NCI-H1694 treated with DMSO at 0.1 percent for 48 hours (cell line): Measurements from ENCODE around the gene TAOK1.
"Not testable (repeated sequence)": the region's sequence is repeated elsewhere in the genome, so short reads cannot be mapped to it uniquely, and the experiment has no call there.

Experiments used
- DNase-seq: peaks from one replicate; lab custom pipeline; 2025; lab: John Stamatoyannopoulos, UW

The TAOK1 gene

GRCh38 chr17:29445844-29446243, 55.7 kb downstream of the TAOK1 start:
- no peak for DNase-seq

DNA sequence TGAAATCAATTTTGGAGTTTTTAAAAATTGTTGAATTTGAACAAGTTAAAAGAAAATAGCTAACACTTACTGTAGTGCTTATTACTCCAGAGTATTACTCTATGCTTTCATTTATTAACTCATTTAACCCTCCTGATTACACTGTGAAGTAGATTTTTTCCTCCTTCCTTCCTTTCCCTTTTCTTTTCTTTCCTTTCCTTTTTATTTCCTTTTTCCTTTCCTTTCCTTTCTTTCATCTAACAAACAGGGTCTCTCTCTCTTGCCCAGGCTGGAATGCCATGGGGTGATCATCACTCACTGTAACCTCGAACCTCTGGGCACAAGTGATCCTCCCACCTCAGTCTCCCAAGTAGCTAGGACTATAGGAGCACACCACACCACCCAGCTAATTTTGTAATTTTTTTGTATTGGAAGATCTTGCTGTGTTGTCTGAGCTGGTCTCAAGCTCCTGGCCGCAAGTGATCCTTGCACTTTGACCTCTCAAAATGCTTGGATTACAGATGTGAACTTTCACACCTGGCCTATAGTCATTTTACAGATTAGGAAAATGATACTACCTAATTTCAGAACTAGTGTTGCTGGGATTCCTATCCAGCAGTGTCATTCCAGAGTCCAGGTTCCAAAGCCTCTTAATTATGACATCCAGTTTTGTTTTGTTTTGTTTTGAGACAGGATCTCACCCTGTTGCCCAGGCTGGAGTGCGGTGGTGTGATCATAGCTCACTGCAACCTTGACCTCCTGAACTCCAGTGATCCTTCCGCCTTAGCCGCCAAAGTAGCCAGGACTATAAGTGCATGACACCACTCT, 59.9 kb downstream of the TAOK1 start:
- DNase-seq: no peak

- no peak for DNase-seq
Measured at GRCh38 chr17:29451121-29451742, 61.1 kb downstream of the TAOK1 start.

DNA sequence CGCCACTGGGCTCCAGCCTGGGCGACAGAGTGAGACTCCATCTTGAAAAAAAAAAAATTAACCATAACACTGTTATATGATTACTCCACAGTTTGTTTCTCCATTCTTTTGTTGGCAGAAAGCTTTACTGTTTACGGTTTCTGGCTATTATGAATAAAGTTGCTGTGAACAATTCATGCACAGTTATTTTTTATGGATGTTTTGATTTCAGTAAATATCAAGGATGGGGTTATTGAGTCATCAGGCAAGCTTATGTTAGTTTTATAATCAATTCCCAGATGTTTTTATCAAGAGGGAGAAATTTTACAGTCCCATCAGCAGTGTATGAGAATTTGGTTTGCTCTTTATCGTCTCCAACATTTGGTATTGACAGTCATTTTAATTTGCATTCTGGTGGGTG, 67.9 kb downstream of the TAOK1 start:
- no peak for DNase-seq

GRCh38 chr17:29461483-29462206, 71.5 kb downstream of the TAOK1 start:
- no peak for DNase-seq

DNA sequence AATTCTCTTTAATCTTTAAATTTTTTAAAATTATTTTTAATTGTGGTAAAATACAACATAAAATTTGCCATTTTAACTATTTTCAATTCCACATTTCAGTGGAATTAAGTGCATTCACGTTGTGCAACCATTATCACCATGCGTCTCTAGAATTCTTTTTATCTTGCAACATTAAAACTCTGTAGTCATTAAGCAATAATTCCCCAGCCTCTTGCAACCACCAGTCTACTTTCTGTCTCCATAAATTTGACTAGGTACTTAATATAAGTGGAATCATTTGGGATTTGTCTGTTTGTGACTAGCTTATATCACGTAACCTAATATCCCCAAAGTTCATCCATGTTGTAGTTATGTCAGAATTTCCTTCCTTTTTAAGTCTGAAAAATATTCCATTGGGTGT, 79.1 kb downstream of the TAOK1 start:
- DNase-seq: no peak

- DNase-seq: not testable (repeated sequence)
Measured at GRCh38 chr17:29473437-29473836, 83.3 kb downstream of the TAOK1 start.

- no peak for DNase-seq
Measured at GRCh38 chr17:29474297-29474696, 84.1 kb downstream of the TAOK1 start.

GRCh38 chr17:29475891-29476290, 85.7 kb downstream of the TAOK1 start:
- DNase-seq: no peak

DNA sequence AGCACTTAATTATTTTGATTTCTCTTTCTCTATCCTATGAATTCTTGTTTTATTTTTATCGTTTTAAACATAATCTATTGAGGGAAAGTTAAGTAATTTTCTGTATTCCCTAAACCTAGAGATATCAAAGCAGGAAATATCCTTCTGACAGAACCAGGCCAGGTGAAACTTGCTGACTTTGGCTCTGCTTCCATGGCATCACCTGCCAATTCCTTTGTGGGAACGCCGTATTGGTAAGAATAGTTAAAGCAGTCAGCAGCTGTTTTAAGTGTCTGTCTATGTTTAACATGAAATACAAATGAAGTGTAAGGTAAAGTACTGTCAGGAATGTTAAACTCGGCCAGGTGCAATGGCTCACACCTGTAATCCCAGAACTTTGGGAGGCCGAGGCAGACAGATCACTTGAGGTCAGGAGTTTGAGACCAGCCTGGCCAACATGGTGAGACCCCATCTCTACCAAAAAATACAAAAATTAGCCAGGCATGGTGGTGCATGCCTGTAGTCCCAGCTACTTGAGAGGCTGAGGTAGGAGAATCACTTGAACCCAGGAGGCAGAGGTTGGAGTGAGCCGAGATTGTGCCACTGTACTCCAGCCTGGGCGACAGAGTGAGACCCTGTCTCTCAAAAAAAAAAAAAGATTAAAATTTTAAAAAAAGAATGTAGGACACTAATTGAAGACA, 90.2 kb downstream of the TAOK1 start:
- not testable (repeated sequence) for DNase-seq

GRCh38 chr17:29483503-29483902, 93.3 kb downstream of the TAOK1 start:
- no peak for DNase-seq

- DNase-seq: no peak
Measured at GRCh38 chr17:29495011-29495410, 104.8 kb downstream of the TAOK1 start.

GRCh38 chr17:29504711-29505110, 114.5 kb downstream of the TAOK1 start:
- no peak for DNase-seq

DNA sequence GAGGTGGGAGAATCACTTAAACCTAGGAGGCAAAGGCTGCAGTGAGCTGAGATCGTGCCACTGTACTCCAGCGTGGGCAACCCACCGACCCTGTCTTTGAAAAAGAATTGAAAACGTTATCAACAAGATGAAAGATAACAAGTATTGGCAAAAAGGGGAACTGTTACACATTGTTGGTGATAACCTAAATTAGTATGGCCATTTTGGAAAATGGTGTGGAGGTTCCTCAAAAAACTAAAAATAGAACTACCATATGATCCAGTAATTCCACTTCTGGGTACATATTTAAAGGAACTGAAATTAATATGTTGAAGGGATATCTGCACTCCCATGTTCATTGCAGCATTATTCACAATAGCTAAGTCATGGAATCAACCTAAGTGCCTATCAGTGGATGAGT, 115.7 kb downstream of the TAOK1 start:
- no peak for DNase-seq

GRCh38 chr17:29510953-29511352, 120.8 kb downstream of the TAOK1 start:
- no peak for DNase-seq

GRCh38 chr17:29514792-29515191, 124.6 kb downstream of the TAOK1 start:
- DNase-seq: no peak

- DNase-seq: no peak
Measured at GRCh38 chr17:29518359-29518758, 128.2 kb downstream of the TAOK1 start.

- no peak for DNase-seq
Measured at GRCh38 chr17:29524692-29525091, 134.5 kb downstream of the TAOK1 start.

DNA sequence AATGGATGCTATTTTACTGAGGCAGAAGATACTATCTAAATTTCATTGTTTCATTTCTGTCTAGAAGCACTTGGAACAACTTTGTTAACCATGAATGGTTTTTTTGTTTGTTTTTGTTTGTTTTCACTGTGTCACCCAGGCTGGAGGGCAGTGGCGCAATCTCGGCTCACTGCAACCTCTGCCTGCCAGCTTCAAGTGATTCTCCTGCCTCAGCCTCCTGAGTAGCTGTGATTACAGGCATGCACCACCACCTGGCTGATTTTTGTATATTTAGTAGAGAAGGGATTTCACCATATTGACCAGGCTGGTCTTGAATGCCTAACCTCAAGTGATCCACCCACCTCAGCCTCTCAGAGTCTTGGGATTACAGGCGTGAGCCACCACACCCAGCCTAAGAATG, 136.2 kb downstream of the TAOK1 start:
- no peak for DNase-seq

- no peak for DNase-seq
Measured at GRCh38 chr17:29533976-29534375, 143.8 kb downstream of the TAOK1 start.

DNA sequence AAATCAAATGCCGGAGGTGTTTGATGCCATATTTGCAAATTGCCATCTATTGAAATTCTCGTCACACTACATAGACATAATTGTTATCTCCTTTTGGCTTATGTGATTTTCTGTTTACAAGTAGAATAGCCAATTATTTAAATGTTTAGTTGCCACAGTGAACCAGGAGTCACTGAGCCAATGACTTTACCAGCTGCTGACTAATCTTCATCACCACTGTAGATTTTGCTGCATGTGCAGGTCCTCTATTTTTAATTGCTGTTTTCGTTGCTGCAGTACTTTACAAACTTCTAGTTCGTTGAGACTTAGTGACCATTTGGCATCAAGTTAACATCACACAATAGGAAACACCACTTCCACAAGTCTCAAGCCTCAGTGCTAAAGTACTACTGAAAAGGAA, 153.9 kb downstream of the TAOK1 start:
- DNase-seq: no peak

DNA sequence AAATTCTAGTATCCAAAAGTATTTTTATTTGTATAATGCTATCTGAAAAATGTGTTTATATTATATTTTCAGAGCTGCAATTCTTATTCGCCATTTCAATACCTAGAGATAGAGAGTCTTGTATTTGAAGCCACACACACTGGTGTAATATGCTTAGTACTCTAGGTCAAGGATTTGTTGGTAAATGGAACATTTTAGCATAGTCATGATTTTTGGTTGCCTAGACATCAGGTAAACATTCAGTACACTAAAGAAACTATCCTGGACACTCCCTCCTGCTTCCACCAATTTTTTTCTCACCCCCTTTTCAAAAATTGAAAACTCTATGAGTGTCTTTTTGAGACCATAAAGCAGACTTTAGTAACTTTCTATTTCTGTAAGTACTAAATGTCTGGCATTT, 155.9 kb downstream of the TAOK1 start:
- no peak for DNase-seq

GRCh38 chr17:29546830-29547229, 156.7 kb downstream of the TAOK1 start:
- no peak for DNase-seq
